ENCODE data around the gene LLGL2.

Gene LLGL2

GRCh38 chr17:75619506-75620431, 94.3 kb downstream of the LLGL2 start:
- no peak for DNase-seq

- no peak for DNase-seq
Measured at GRCh38 chr17:75621489-75621888, 96.0 kb downstream of the LLGL2 start.

- no peak for DNase-seq
Measured at GRCh38 chr17:75622076-75622475, 96.6 kb downstream of the LLGL2 start.

- DNase-seq: no peak
Measured at GRCh38 chr17:75622771-75623273, 97.3 kb downstream of the LLGL2 start.

- no peak for DNase-seq
Measured at GRCh38 chr17:75623386-75623785, 97.9 kb downstream of the LLGL2 start.

GRCh38 chr17:75624021-75624420, 98.5 kb downstream of the LLGL2 start:
- DNase-seq: no peak
